K562 (cell line): ENCODE results near the gene PITRM1. TPM values are rescaled to one million over a fixed set of nuclear protein-coding genes. Genes with fewer than 3 reads are reported as not detected.

ENCODE experiments used
- ATAC-seq: fragments of 200-7000 bp; cut with Tn5 transposase; 3 replicates; pipeline ENCODE4 v1.9.1; 2020; ENCODE audit warnings: moderate library complexity
- BruUV-seq: library from RNA; stranded (reverse); fragments of 400-500 nt; replicated peaks from 2 replicates; lab custom pipeline; 2021; lab: Mats Ljungman, UMichigan
- CTCF ChIA-PET: fragments of 300-600 bp; formaldehyde crosslinking; extraction: SDS; loops from one replicate; lab custom pipeline; 2021; ENCODE audit warnings: low intra/inter-chr PET ratio; lab: Yijun Ruan, JAX
- POLR2A ChIA-PET: fragments of 300-600, 350-650 bp; sonication (Branson Sonifier 250); formaldehyde crosslinking; extraction: SDS; loops from one replicate; lab custom pipeline; 2021; ENCODE audit warnings: antibody characterized with exemption, inconsistent platforms; lab: Yijun Ruan, JAX
- DNase-seq, 4 experiments: peaks; one replicate each; pipeline versions ENCODE4 v3.0.0 to v3.0.0-alpha.2; 2011 to 2018; ENCODE audit warnings: low spot score in 3 of 4, mixed read lengths in 3 of 4; ENCODE audit errors: extremely low read depth in 1 of 4
- FAIRE-seq: peaks from 2 replicates; lab custom pipeline; 2011; peaks lifted over from hg19 to GRCh38; lab: Jason Lieb, UNC
- H2AFZ ChIP-seq: 2 replicates; pipeline ENCODE4 v1.6.0; 2011; ENCODE audit warnings: low read depth, low read length, control low read depth, inconsistent platforms
- H3K27ac ChIP-seq: fragments of 200-600 bp; 3 replicates; pipeline ENCODE4 v1.8.0; 2011; ENCODE audit warnings: low read depth, mild to moderate bottlenecking, control low read depth, inconsistent platforms, low read length, moderate library complexity, mixed read lengths; ENCODE audit errors: extremely low read depth
- H3K27me3 ChIP-seq, 2 experiments: fragments of 300-600 bp in 1 of 2; 2 replicates in 1 of 2; 3 replicates in 1 of 2; pipeline versions ENCODE4 v1.6.0 to v1.8.0; 2011; ENCODE audit warnings: inconsistent platforms in 2 of 2, low read length in 2 of 2, mild to moderate bottlenecking in 1 of 2, mixed read lengths in 1 of 2, moderate library complexity in 1 of 2; ENCODE audit not compliant: control insufficient read depth in 2 of 2, insufficient read depth in 2 of 2
- H3K36me3 ChIP-seq: fragments of 300-600 bp; 3 replicates; pipeline ENCODE4 v1.8.0; 2011; ENCODE audit warnings: mild to moderate bottlenecking, low read length, inconsistent platforms; ENCODE audit not compliant: control insufficient read depth, insufficient read depth
- H3K4me1 ChIP-seq, 2 experiments: fragments of 200-600 bp in 1 of 2; replicated peaks in 1 of 2; 2 replicates in 1 of 2; 3 replicates in 1 of 2; pipeline versions ENCODE4 v1.5.1 to v1.8.0; 2011; ENCODE audit warnings: inconsistent platforms in 2 of 2, low read length in 2 of 2, mild to moderate bottlenecking in 1 of 2, mixed read lengths in 1 of 2, moderate library complexity in 1 of 2; ENCODE audit not compliant: control insufficient read depth in 2 of 2, insufficient read depth in 2 of 2
- H3K4me2 ChIP-seq: 2 replicates; pipeline ENCODE4 v1.6.1; 2011; ENCODE audit warnings: low read length, control low read depth, inconsistent platforms, mixed read lengths; ENCODE audit not compliant: insufficient read depth
- H3K4me3 ChIP-seq: fragments of 200-600 bp; sonication (generic), shearing (Covaris generic); 2 replicates; pipeline ENCODE4 v1.5.1; 2016; ENCODE audit warnings: control low read depth, inconsistent platforms
- H3K79me2 ChIP-seq: fragments of 200-600 bp; 3 replicates; pipeline ENCODE4 v1.8.0; 2011; ENCODE audit warnings: low read length, inconsistent platforms; ENCODE audit not compliant: control insufficient read depth, insufficient read depth
- H3K9ac ChIP-seq, 2 experiments: 2 replicates each; pipeline versions ENCODE4 v1.6.0 to v1.6.1; 2011; ENCODE audit warnings: low read depth in 2 of 2, low read length in 2 of 2, control low read depth in 1 of 2, inconsistent platforms in 1 of 2, mild to moderate bottlenecking in 1 of 2, mixed read lengths in 1 of 2; ENCODE audit not compliant: insufficient read depth in 1 of 2
- H3K9me1 ChIP-seq: one replicate; pipeline ENCODE4 v1.6.0; 2011; ENCODE audit warnings: inconsistent platforms, mild to moderate bottlenecking, low read length, moderate library complexity; ENCODE audit not compliant: control insufficient read depth, insufficient read depth
- H3K9me3 ChIP-seq: replicated peaks from 2 replicates; pipeline ENCODE4 v1.5.1; 2011; ENCODE audit warnings: low read depth, low read length, inconsistent platforms; ENCODE audit not compliant: control insufficient read depth, insufficient read depth
- H4K20me1 ChIP-seq: replicated peaks from 2 replicates; pipeline ENCODE4 v1.6.1; 2011; ENCODE audit warnings: low read length, inconsistent platforms, mixed read lengths; ENCODE audit not compliant: control insufficient read depth, insufficient read depth
- KAT8 ChIP-seq: fragments of 450-650 bp; IDR thresholded peaks from 2 replicates; pipeline ENCODE4 v1.6.1; 2016; ENCODE audit warnings: low read depth, mild to moderate bottlenecking
- KDM1A ChIP-seq, 2 experiments: fragments of 450-650 bp; IDR thresholded peaks; 2 replicates each; pipeline ENCODE4 v1.6.1; 2016; ENCODE audit warnings: mild to moderate bottlenecking in 2 of 2
- NFE2 ChIP-seq: IDR thresholded peaks from 2 replicates; pipeline ENCODE4 v1.6.1; 2014; ENCODE audit warnings: antibody characterized with exemption, low read depth
- OTX1 ChIP-seq: fragments of 450-650 bp; formaldehyde crosslinking; IDR thresholded peaks from 2 replicates; pipeline ENCODE4 v1.4.0; 2022; ENCODE audit warnings: mild to moderate bottlenecking
- PATZ1 ChIP-seq: fragments of 250-450 bp; sonication (Bioruptor Pico); IDR thresholded peaks from 2 replicates; pipeline ENCODE4 v1.5.0; 2020; ENCODE audit warnings: mild to moderate bottlenecking, borderline replicate concordance
- PHF8 ChIP-seq: fragments of 200-600 bp; sonication (generic); IDR thresholded peaks from 2 replicates; pipeline ENCODE4 v1.6.1; 2012; ENCODE audit warnings: mixed run types, mild to moderate bottlenecking, inconsistent platforms, low read length, moderate library complexity, borderline replicate concordance
- POLR2G ChIP-seq: fragments of 200-400 bp; formaldehyde crosslinking; IDR thresholded peaks from 2 replicates; pipeline ENCODE4 v1.6.1; 2017; ENCODE audit warnings: low read depth, mild to moderate bottlenecking, antibody characterized with exemption, low read length, moderate library complexity
- PRPF4 ChIP-seq: fragments of 200-400 bp; formaldehyde crosslinking; IDR thresholded peaks from one replicate; pipeline ENCODE4 v1.6.1; 2017; ENCODE audit warnings: low read length, low read depth, mild to moderate bottlenecking; ENCODE audit not compliant: insufficient read depth, poor library complexity, severe bottlenecking
- SAP30 ChIP-seq: fragments of 200-600 bp; sonication (generic); IDR thresholded peaks from 2 replicates; pipeline ENCODE4 v1.6.1; 2012; ENCODE audit warnings: borderline replicate concordance, low read depth, mild to moderate bottlenecking, moderate library complexity, low read length, control low read depth, inconsistent platforms; ENCODE audit not compliant: insufficient read depth, poor library complexity, severe bottlenecking
- SMARCC2 ChIP-seq: fragments of 450-650 bp; IDR thresholded peaks from 2 replicates; pipeline ENCODE4 v1.6.1; 2017; ENCODE audit warnings: antibody characterized with exemption, moderate library complexity, mild to moderate bottlenecking, low read depth
- STAT5A ChIP-seq: IDR thresholded peaks from 2 replicates; pipeline ENCODE4 v1.6.1; 2012; ENCODE audit warnings: low read length, inconsistent platforms, borderline replicate concordance
- WGBS: fragments of 100-300 bp; shearing (Covaris generic); methylation state at CpG from one replicate; pipeline ENCODE4 v1.1.6; 2016; ENCODE audit warnings: low coverage, mixed read lengths; ENCODE audit not compliant: insufficient coverage; ENCODE audit errors: missing lambda C conversion rate; 5-methylcytosine and 5-hydroxymethylcytosine counted together
- in situ Hi-C: fragments of 300-500 bp; cut with MboI; formaldehyde crosslinking; loops from 4 replicates; pipeline ENCODE4 v1.15.0; 2018; ENCODE audit warnings: inconsistent platforms, mixed read lengths
- intact Hi-C: fragments of 100-400 bp; cut with micrococcal nuclease; formaldehyde crosslinking; loops from 2 replicates; pipeline ENCODE4 v1.14.2; 2022
- polyA plus RNA-seq, 8 experiments: library from polyadenylated mRNA; depleted of rRNA in 4 of 8; stranded (reverse) in 5 of 8; unstranded in 3 of 8; fragments of >200 nt; fragmentation: Nextera tagmentation in 2 of 8; fragmentation: Illumina TruSeq in 1 of 8; extraction: Ambion mirVana in 2 of 8; extraction: Trizol in 1 of 8; gene quantifications; 2 replicates each; pipeline versions ENCODE4 v1.2.1 to v1.2.3, GENCODE V29; 2011 to 2014; ENCODE audit warnings: inconsistent platforms in 1 of 8, missing spikeins in 1 of 8
- total RNA-seq, 7 experiments: library from RNA; depleted of rRNA in 6 of 7; stranded (reverse); fragments of >200 nt in 6 of 7; fragmentation: Illumina TruSeq in 2 of 7; extraction: Trizol in 2 of 7; gene quantifications; 2 replicates each; pipeline versions ENCODE4 v1.2.1 to v1.2.3, GENCODE V29; 2011 to 2021; ENCODE audit warnings: low replicate concordance in 1 of 7
- TF ChIP-seq, protein P1 (sequence below): fragments of 450-650 bp; IDR thresholded peaks from 2 replicates; pipeline ENCODE4 v1.6.1; 2016; ENCODE audit warnings: borderline replicate concordance

The PITRM1 gene
- total and polyA plus RNA-seq, 9 of the 15 experiments (the other 6 are each of a cell fraction or from before 2014, with no cell fraction given) = 21.1 to 70.4 (median 39.7) TPM

DNA sequence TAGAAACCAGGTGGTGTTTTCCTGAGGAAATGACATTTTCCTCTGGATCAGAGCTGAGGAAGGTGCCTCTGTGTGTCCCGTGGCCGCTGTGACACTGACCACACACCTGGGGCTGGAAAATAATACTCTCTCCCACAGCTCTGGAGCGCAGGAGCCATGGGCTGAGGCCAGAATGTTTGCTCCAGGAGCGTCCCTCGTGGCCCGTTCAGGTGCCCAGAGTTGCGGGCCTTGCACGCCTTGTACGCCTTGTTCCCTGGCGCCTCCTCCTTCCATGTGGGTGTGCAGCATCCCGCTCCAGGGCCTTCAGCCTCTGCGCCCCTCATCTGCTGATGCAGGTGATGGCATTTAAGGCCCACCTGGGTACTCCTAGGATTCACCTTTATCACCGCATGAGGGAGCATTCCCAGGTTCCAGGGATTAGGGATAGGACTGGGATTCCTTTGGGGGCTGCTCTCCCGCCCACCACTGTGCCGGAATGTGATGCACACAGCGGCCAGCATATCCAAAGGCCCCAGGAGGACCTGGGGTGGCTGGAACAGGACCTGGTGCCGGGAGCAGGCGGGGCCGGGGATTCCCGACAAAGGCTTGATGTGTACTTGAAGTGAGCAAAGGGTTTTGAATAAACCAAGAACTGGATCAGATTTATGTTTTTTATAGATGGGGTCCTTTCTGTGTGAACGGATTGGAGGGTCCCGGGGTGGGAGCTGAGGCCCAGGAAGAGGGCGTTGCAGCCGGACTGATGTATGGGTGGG lies 44.0 kb downstream of the PITRM1 start:
- intact Hi-C loops = no loop called here
- no peak for FAIRE-seq

GRCh38 chr10:3127921-3128320 lies 44.7 kb downstream of the PITRM1 start:
- ATAC-seq (no peak), DNase-seq (no peak), FAIRE-seq (no peak)
- Histone ChIP-seq H3K9me3 (no peaks in the 10 kb centered on the region), H3K27me3 (no peaks in the 10 kb centered on the region), H3K9ac (no peak overlapping the region), H3K27ac (no peak overlapping the region), H3K4me3 (no peak overlapping the region), H3K9me1 (no peaks in the 10 kb centered on the region), H3K4me1 (peaks cover 0 to 13% of the 10 kb centered on the region in 2 experiments; a peak in 1 of 5 replicates), H4K20me1 (no peaks in the 10 kb centered on the region), H2AFZ (no peak overlapping the region), H3K4me2 (no peak overlapping the region), H3K36me3 (peaks cover 90% of the 10 kb centered on the region), H3K79me2 (no peaks in the 10 kb centered on the region)
- in situ Hi-C loops (no loop called here), intact Hi-C loops (no loop called here)
- POLR2A ChIA-PET = interaction anchor here (0.9 kb wide), 1 partner anchor 11 kb away, joined by 3 read pairs; no protein-coding TSS in a partner anchor
- CTCF ChIA-PET = no interaction called here
- 94% methylated on average over 10 of the region's 10 CpGs for WGBS
- no TSS peak for BruUV-seq
- TF ChIP-seq NFE2 (no peak), STAT5A (no peak), OTX1 (no peak), PATZ1 (CRISPR knock-in tag) (no peak), KAT8 (no peak), PRPF4 (no peak), PHF8 (no peak), SMARCC2 (no peak), KDM1A (IDR thresholded peaks at IDR 0.05) (no peak)
- TF ChIP-seq, protein P1, sequence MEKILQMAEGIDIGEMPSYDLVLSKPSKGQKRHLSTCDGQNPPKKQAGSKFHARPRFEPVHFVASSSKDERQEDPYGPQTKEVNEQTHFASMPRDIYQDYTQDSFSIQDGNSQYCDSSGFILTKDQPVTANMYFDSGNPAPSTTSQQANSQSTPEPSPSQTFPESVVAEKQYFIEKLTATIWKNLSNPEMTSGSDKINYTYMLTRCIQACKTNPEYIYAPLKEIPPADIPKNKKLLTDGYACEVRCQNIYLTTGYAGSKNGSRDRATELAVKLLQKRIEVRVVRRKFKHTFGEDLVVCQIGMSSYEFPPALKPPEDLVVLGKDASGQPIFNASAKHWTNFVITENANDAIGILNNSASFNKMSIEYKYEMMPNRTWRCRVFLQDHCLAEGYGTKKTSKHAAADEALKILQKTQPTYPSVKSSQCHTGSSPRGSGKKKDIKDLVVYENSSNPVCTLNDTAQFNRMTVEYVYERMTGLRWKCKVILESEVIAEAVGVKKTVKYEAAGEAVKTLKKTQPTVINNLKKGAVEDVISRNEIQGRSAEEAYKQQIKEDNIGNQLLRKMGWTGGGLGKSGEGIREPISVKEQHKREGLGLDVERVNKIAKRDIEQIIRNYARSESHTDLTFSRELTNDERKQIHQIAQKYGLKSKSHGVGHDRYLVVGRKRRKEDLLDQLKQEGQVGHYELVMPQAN = no peak

More for the DNA sequence above, 44.0 kb downstream of the PITRM1 start:
- in situ Hi-C loops = no loop called here
- Histone ChIP-seq H3K9ac (no peak overlapping the region), H3K4me2 (no peak overlapping the region), H3K9me3 (no peaks in the 10 kb centered on the region), H3K4me3 (no peak overlapping the region), H4K20me1 (no peaks in the 10 kb centered on the region), H3K79me2 (no peaks in the 10 kb centered on the region), H3K27ac (no peak overlapping the region), H3K9me1 (no peaks in the 10 kb centered on the region), H3K27me3 (no peaks in the 10 kb centered on the region), H3K4me1 (peaks cover 0 to 13% of the 10 kb centered on the region in 2 experiments; a peak in 1 of 5 replicates), H3K36me3 (peaks cover 90% of the 10 kb centered on the region), H2AFZ (no peak overlapping the region)
- TF ChIP-seq POLR2G (peak; percentile 59), SAP30 (no peak)
- WGBS = 90% methylated on average over 20 of the region's 24 CpGs
- no peak for ATAC-seq
- no peak for DNase-seq
- ChIA-PET CTCF (no interaction called here), POLR2A (interaction anchor here (0.9 kb wide), 1 partner anchor 12 kb away, joined by 3 read pairs; no protein-coding TSS in a partner anchor)
- BruUV-seq = no TSS peak
